ENCODE measurements around the gene C1orf105. TPM values are rescaled to one million over a fixed set of nuclear protein-coding genes. Genes with fewer than 3 reads are reported as not detected.
A peak's percentile ranks its signal among the peaks of the same experiment; 100 is the strongest.

Gene C1orf105
- total and polyA plus RNA-seq, 2 of the 8 experiments (the other 6 are each of a cell fraction or from before 2014, with no cell fraction given) = not detected

GRCh38 chr1:172431204-172431603 is 10.7 kb downstream of the C1orf105 start:
- Histone ChIP-seq H3K14ac (ENCODE audit: insufficient read length) (no peak overlapping the region), H2AFZ (ENCODE audit: low read length) (no peak overlapping the region), H3K79me1 (ENCODE audit: low read depth, low read length) (no peaks in the 10 kb centered on the region), H3K4ac (replicated peaks; ENCODE audit: insufficient read length, low read depth, low read length) (no peak overlapping the region), H3K79me2 (ENCODE audit: control insufficient read depth in 1 of 2, insufficient read depth in 2 of 2, low read length in 2 of 2) (no peaks in the 10 kb centered on the region), H3K27ac (ENCODE audit: low read depth, low read length) (no peak overlapping the region), H3K27me3 (replicated peaks in 1 of 4; ENCODE audit: control insufficient read depth in 3 of 4, extremely low read depth in 1 of 4, insufficient read depth in 3 of 4, low read length in 3 of 4) (no peaks in the 10 kb centered on the region), H3K36me3 (ENCODE audit: control insufficient read depth in 2 of 4, insufficient read depth in 4 of 4, low read length in 3 of 4) (no peaks in the 10 kb centered on the region), H4K20me1 (replicated peaks in 1 of 2; ENCODE audit: control insufficient read depth in 1 of 2, insufficient read depth in 2 of 2, low read length in 2 of 2) (no peaks in the 10 kb centered on the region), H2AK5ac (ENCODE audit: low read depth, low read length) (no peak overlapping the region), H2BK12ac (ENCODE audit: low read depth, low read length) (0 out of 2 replicates have a peak overlapping the region, but pooled peaks have one; percentile 42), H3K23me2 (ENCODE audit: low read depth, low read length) (no peaks in the 10 kb centered on the region; the same call in 1 of the 2 replicates), H2BK15ac (ENCODE audit: low read length) (no peak overlapping the region), H3K9ac (replicated peaks in 1 of 4; ENCODE audit: extremely low read depth in 1 of 4, low read depth in 3 of 4, low read length in 3 of 4) (no peak overlapping the region), H3K4me2 (ENCODE audit: insufficient read depth in 1 of 2, low read depth in 2 of 2, low read length in 2 of 2) (0 out of 4 replicates have a peak overlapping the region, but pooled peaks of 1 of the 2 experiments have one; percentile 12), H2BK5ac (ENCODE audit: low read depth, low read length) (0 out of 2 replicates have a peak overlapping the region, but pooled peaks have one; percentile 61), H3K23ac (ENCODE audit: insufficient read length) (no peak overlapping the region), H2BK20ac (ENCODE audit: low read length) (no peak overlapping the region), H3K9me3 (ENCODE audit: insufficient read depth in 2 of 2, low read depth in 1 of 2, low read length in 1 of 2) (no peaks in the 10 kb centered on the region), H3K56ac (replicated peaks; ENCODE audit: insufficient read length, low read depth, low read length) (no peak overlapping the region), H4K5ac (ENCODE audit: insufficient read length, low read depth, low read length) (no peak overlapping the region), H3K4me3 (ENCODE audit: extremely low read depth in 1 of 4, insufficient read depth in 2 of 4, low read depth in 3 of 4, low read length in 4 of 4) (no peak overlapping the region), H3K4me1 (replicated peaks in 1 of 4; ENCODE audit: control insufficient read depth in 3 of 4, insufficient read depth in 4 of 4, low read length in 3 of 4) (peaks cover 0 to 5% (median 4%) of the 10 kb centered on the region in 4 experiments; a peak in 4 of 7 replicates), H4K8ac (ENCODE audit: extremely low read depth, insufficient read depth, low read length) (no peak overlapping the region), H3K18ac (ENCODE audit: extremely low read depth, low read length) (no peak overlapping the region), H4K91ac (replicated peaks; ENCODE audit: insufficient read length, low read length) (no peak overlapping the region), H2BK120ac (replicated peaks; ENCODE audit: low read depth, low read length) (no peak overlapping the region)
- 98% methylated on average over 2 of the region's 2 CpGs; no CpG with 5 or more reads in 1 of the 2 experiments for WGBS, 2 experiments (ENCODE audit: extremely low coverage in 1 of 2, insufficient coverage in 1 of 2, insufficient read length in 1 of 2, insufficient replicate concordance in 2 of 2, low coverage in 1 of 2, low lambda C conversion rate in 2 of 2, missing lambda C conversion rate in 1 of 2)
- FAIRE-seq (no peak), DNase-seq (ENCODE audit: low read depth in 1 of 2, low spot score in 2 of 2) (no peak)
- ChIA-PET POLR2A (ENCODE audit: partially characterized antibody) (interaction anchor here (1.9 kb wide), 1 partner anchor 21 kb away, joined by 4 read pairs; no protein-coding TSS in a partner anchor), CTCF (ENCODE audit: partially characterized antibody) (interaction anchor here (0.6 to 3.7 kb wide), 9 partner anchors 10 to 446 kb away, joined by 3 to 11 read pairs (median 4); no protein-coding TSS in a partner anchor)
- TF ChIP-seq GTF2F1 (IDR thresholded peaks at IDR 0.05; ENCODE audit: borderline replicate concordance, low read depth, low read length) (no peak), E2F6 (IDR thresholded peaks at IDR 0.05) (no peak), BRCA1 (IDR thresholded peaks at IDR 0.05; ENCODE audit: low read depth, low read length) (no peak), SUZ12 (IDR thresholded peaks at IDR 0.05; ENCODE audit: low read length) (no peak), RBBP5 (IDR thresholded peaks at IDR 0.05; ENCODE audit: borderline replicate concordance, low read depth, low read length) (no peak), SP4 (IDR thresholded peaks at IDR 0.05; ENCODE audit: low read length) (no peak), JUND (IDR thresholded peaks at IDR 0.05; ENCODE audit: low read length) (no peak), USF2 (IDR thresholded peaks at IDR 0.05; ENCODE audit: low read length) (no peak), EGR1 (IDR thresholded peaks at IDR 0.05; ENCODE audit: borderline replicate concordance, low read depth, low read length) (no peak), SIX5 (IDR thresholded peaks at IDR 0.05; ENCODE audit: low read depth, low read length) (no peak), NRF1 (IDR thresholded peaks at IDR 0.05; ENCODE audit: low read depth, low read length) (no peak), TAF7 (optimal IDR thresholded peaks at IDR 0.05; ENCODE audit: borderline replicate concordance, low read depth, low read length) (no peak)
